Measurements from ENCODE around the gene FAM20A. TPM values are rescaled to one million over a fixed set of nuclear protein-coding genes. Genes with fewer than 3 reads are reported as not detected.
"Not testable (repeated sequence)": the region's sequence is repeated elsewhere in the genome, so short reads cannot be mapped to it uniquely, and the experiment has no call there.

The FAM20A gene
- total RNA-seq, 1 donor from 2014 or later: 2.9 TPM

DNA sequence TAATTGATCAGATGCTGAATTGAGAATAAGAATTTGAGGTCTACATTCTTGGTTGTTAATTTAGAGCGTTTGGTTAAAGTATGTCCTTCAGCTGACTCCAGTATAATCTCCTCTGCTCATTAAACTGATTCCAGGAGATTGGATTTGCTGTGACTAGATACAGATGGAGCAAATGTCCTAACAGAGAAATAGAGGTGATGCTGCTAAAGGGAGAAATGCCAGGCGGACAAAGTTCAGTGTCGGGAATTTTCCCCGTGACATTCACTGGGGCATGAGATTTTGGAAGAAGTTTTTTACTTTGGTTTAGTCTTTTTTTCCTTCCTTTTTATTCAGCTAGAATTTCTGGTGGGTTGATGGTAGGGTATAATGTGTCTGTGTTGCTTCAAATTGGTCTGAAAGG, 69.9 kb downstream of the FAM20A start:
- TF ChIP-seq, protein P1, sequence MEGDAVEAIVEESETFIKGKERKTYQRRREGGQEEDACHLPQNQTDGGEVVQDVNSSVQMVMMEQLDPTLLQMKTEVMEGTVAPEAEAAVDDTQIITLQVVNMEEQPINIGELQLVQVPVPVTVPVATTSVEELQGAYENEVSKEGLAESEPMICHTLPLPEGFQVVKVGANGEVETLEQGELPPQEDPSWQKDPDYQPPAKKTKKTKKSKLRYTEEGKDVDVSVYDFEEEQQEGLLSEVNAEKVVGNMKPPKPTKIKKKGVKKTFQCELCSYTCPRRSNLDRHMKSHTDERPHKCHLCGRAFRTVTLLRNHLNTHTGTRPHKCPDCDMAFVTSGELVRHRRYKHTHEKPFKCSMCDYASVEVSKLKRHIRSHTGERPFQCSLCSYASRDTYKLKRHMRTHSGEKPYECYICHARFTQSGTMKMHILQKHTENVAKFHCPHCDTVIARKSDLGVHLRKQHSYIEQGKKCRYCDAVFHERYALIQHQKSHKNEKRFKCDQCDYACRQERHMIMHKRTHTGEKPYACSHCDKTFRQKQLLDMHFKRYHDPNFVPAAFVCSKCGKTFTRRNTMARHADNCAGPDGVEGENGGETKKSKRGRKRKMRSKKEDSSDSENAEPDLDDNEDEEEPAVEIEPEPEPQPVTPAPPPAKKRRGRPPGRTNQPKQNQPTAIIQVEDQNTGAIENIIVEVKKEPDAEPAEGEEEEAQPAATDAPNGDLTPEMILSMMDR (IDR thresholded peaks at IDR 0.05; ENCODE audit: borderline replicate concordance): no peak
- peaks cover 99% of the 10 kb centered on the region for H3K36me3 ChIP-seq

DNA sequence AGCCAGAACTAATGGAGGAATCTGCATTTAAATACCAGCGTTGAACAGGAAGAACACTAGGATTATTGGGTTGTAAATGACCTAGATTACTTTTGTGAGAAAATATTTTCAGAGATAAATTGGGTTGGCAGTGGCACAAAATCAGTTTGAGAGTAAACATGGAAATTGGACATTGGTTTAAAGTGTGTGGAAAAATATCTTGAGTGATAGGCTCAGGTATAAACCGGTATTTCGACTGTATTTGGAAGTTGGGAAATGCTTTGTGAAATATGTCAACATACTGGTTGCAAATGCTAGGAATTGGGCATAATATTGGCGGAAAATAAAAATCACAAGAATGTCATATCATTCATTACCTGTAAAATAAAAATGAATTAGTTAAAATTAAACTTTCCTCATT, 73.9 kb downstream of the FAM20A start:
- DNase-seq: no peak
- Histone ChIP-seq H3K36me3 (peaks cover 100% of the 10 kb centered on the region), H3K9me3 (replicated peaks) (no peaks in the 10 kb centered on the region), H3K27me3 (ENCODE audit: low read depth) (no peaks in the 10 kb centered on the region), H3K27ac (replicated peaks) (no peak overlapping the region), H3K4me1 (peaks cover 96% of the 10 kb centered on the region), H3K4me3 (no peak overlapping the region)
- intact Hi-C loops (cut with micrococcal nuclease): no loop called here
- TF ChIP-seq, protein P1 (IDR thresholded peaks at IDR 0.05; ENCODE audit: borderline replicate concordance): no peak

More for the DNA sequence above, 69.9 kb downstream of the FAM20A start:
- Histone ChIP-seq H3K4me3 (no peak overlapping the region), H3K4me1 (peaks cover 81% of the 10 kb centered on the region), H3K9me3 (replicated peaks) (no peaks in the 10 kb centered on the region), H3K27ac (replicated peaks) (peak overlapping the region; percentile 14), H3K27me3 (ENCODE audit: low read depth) (no peaks in the 10 kb centered on the region)
- intact Hi-C loops (cut with micrococcal nuclease): no loop called here
- DNase-seq: no peak

DNA sequence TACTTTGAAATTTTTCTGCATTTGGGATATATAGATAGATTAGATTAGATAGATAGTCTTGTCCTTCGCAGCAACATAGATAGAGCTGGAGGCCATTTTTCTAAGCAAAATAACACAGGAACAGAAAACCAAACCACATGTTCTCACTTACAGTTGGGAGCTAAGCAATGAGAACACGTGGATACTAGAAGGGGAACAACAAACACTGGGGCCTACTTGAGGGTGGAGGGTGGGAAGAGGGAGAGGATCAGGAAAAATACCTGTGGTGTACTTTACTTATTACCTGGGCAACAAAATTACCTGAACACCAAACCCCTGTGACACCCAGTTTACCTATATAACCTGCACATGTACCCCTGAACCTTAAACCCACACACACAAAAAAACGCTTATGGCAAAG, 74.6 kb downstream of the FAM20A start:
- Histone ChIP-seq H3K27ac (replicated peaks) (no peak overlapping the region), H3K4me1 (peaks cover 98% of the 10 kb centered on the region), H3K9me3 (replicated peaks) (no peaks in the 10 kb centered on the region), H3K4me3 (no peak overlapping the region), H3K36me3 (peaks cover 93% of the 10 kb centered on the region), H3K27me3 (ENCODE audit: low read depth) (no peaks in the 10 kb centered on the region)
- no peak for DNase-seq
- TF ChIP-seq, protein P1 (IDR thresholded peaks at IDR 0.05; ENCODE audit: borderline replicate concordance): no peak
- intact Hi-C loops (cut with micrococcal nuclease): no loop called here

DNA sequence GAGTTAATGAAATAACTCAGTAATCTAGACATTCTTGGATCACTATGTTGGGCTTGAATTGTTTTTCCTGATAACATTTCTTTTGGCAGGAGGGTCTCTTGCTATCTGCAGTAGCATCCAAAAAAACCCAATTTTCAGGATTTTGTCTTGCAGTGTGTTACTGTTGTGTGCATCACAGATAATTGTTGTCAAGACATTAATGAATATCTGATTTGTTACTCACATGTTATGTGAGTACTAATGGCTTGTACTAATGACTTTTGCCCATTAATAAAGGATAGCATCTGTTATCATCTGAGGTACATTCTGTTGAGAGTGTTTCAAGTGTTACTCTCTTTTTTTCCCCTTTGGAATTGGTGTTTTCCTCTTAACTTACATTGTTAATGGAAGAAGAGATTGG, 78.9 kb downstream of the FAM20A start:
- H3K9me3 ChIP-seq (replicated peaks): no peaks in the 10 kb centered on the region
- peak overlapping the region; percentile 34 for H3K4me3 ChIP-seq
- TF ChIP-seq, protein P1 (IDR thresholded peaks at IDR 0.05; ENCODE audit: borderline replicate concordance): no peak
- no peak for DNase-seq
- no peaks in the 10 kb centered on the region for H3K27me3 ChIP-seq (ENCODE audit: low read depth)
- peaks cover 99% of the 10 kb centered on the region for H3K4me1 ChIP-seq
- H3K36me3 ChIP-seq: peaks cover 67% of the 10 kb centered on the region
- peak overlapping the region; percentile 97 for H3K27ac ChIP-seq (replicated peaks)
- intact Hi-C loops (cut with micrococcal nuclease): no loop called here

DNA sequence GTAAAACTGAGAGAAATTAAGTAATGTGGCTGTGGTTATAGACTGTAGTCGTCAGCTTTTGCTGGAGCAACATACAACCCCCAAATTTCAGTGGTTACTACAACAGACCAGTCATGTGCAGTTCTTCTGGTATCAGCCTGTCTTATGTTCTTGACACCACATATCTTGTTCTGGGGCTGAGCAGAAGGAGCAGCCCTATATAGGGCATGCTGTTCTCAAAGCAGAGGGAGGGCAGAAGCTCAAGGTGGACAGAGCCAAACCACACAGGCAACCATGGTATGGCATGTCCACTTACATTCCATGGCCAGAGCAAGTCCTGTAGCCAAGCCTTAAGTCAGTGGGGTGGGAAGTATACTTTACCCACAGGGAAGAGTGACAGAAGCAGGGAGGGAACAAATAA, 81.3 kb downstream of the FAM20A start:
- Histone ChIP-seq H3K4me1 (peaks cover 99% of the 10 kb centered on the region), H3K4me3 (peak overlapping the region; percentile 34), H3K27ac (replicated peaks) (peak overlapping the region; percentile 97), H3K36me3 (peaks cover 65% of the 10 kb centered on the region), H3K9me3 (replicated peaks) (no peaks in the 10 kb centered on the region), H3K27me3 (ENCODE audit: low read depth) (no peaks in the 10 kb centered on the region)
- TF ChIP-seq, protein P1 (IDR thresholded peaks at IDR 0.05; ENCODE audit: borderline replicate concordance): no peak
- intact Hi-C loops (cut with micrococcal nuclease): no loop called here
- peak; percentile 31 for DNase-seq

DNA sequence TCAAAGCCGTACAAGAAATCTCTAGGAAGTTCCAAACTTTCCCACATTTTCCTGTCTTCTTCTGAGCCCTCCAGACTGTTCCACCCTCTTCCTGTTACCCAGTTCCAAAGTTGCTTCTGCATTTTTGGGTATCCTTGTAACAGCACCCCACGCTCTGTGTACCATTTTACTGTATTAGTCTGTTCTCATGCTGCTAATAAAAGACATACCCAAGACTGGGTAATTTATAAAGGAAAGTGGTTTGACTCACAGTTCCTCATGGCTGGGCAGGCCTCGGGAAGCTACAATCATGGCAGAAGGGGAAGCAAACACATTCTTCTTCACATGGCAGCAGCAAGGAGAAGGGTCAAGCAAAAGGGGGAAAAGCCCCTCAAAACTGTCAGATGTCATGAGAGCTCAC, 82.1 kb downstream of the FAM20A start:
- intact Hi-C loops (cut with micrococcal nuclease); H3K9me3 ChIP-seq (replicated peaks); H3K27me3 ChIP-seq (ENCODE audit: low read depth); DNase-seq: not testable (repeated sequence)
- Histone ChIP-seq H3K36me3 (peaks cover 56% of the 10 kb centered on the region), H3K4me3 (peak overlapping the region; percentile 15), H3K27ac (replicated peaks) (peak overlapping the region; percentile 97), H3K4me1 (peaks cover 99% of the 10 kb centered on the region)
